Hepatocyte (in vitro differentiated cells): ENCODE results near the gene PEMT. TPM values are rescaled to one million over a fixed set of nuclear protein-coding genes. Genes with fewer than 3 reads are reported as not detected.

Experiments
- DNase-seq: peaks from one replicate; pipeline ENCODE4 v3.0.0-alpha.2; 2016; ENCODE audit warnings: low spot score
- H2AFZ ChIP-seq: fragments of 200-600 bp; sonication (generic); 2 replicates; pipeline ENCODE4 v1.6.0; 2016; ENCODE audit warnings: antibody characterized with exemption, mild to moderate bottlenecking
- H3K27ac ChIP-seq: fragments of 200-600 bp; sonication (generic); 2 replicates; pipeline ENCODE4 v1.5.1; 2016; ENCODE audit warnings: mild to moderate bottlenecking
- H3K27me3 ChIP-seq: fragments of 200-600 bp; sonication (generic); 2 replicates; pipeline ENCODE4 v1.6.1; 2016
- H3K36me3 ChIP-seq: fragments of 200-600 bp; sonication (generic); replicated peaks from 2 replicates; pipeline ENCODE4 v1.5.1; 2016; ENCODE audit warnings: low read depth; ENCODE audit not compliant: insufficient read depth
- H3K4me1 ChIP-seq: fragments of 200-600 bp; sonication (generic); 2 replicates; pipeline ENCODE4 v1.5.1; 2016; ENCODE audit warnings: mild to moderate bottlenecking, moderate library complexity; ENCODE audit not compliant: insufficient read depth
- H3K4me2 ChIP-seq: fragments of 200-600 bp; sonication (generic); 2 replicates; pipeline ENCODE4 v1.6.0; 2016
- H3K4me3 ChIP-seq: fragments of 200-600 bp; sonication (generic); 2 replicates; pipeline ENCODE4 v1.5.1; 2016; ENCODE audit warnings: mild to moderate bottlenecking
- H3K79me2 ChIP-seq: fragments of 200-600 bp; sonication (generic); 2 replicates; pipeline ENCODE4 v1.6.0; 2017; ENCODE audit warnings: mild to moderate bottlenecking
- H3K9me2 ChIP-seq: fragments of 200-600 bp; sonication (generic); replicated peaks from 2 replicates; pipeline ENCODE4 v1.6.0; 2017; ENCODE audit warnings: mild to moderate bottlenecking; ENCODE audit not compliant: insufficient read depth
- H3K9me3 ChIP-seq: fragments of 200-600 bp; sonication (generic); 2 replicates; pipeline ENCODE4 v1.5.1; 2016; ENCODE audit warnings: low read depth, mild to moderate bottlenecking
- H4K20me1 ChIP-seq: fragments of 200-600 bp; sonication (generic); 2 replicates; pipeline ENCODE4 v1.6.0; 2016; ENCODE audit warnings: mild to moderate bottlenecking; ENCODE audit not compliant: insufficient read depth, poor library complexity, severe bottlenecking
- EZH2 ChIP-seq: fragments of 200-600 bp; sonication (generic); IDR thresholded peaks from 2 replicates; pipeline ENCODE4 v1.6.1; 2016; ENCODE audit warnings: antibody characterized with exemption, mild to moderate bottlenecking, borderline replicate concordance
- EZH2phosphoT487 ChIP-seq: fragments of 200-600 bp; sonication (generic); IDR thresholded peaks from one replicate; pipeline ENCODE4 v1.6.1; 2018; ENCODE audit warnings: antibody characterized with exemption, mild to moderate bottlenecking, low read depth, moderate library complexity; ENCODE audit not compliant: unreplicated experiment, severe bottlenecking
- WGBS: methylation state at CpG from one replicate; pipeline ENCODE4 v1.1.6; 2016; ENCODE audit warnings: low lambda C conversion rate; ENCODE audit errors: missing lambda C conversion rate; 5-methylcytosine and 5-hydroxymethylcytosine counted together
- polyA plus RNA-seq: library from polyadenylated mRNA; unstranded; fragments of >200 nt; fragmentation: Nextera tagmentation; extraction: Ambion mirVana; gene quantifications from 2 replicates; pipeline ENCODE4 v1.2.1, GENCODE V29; 2016
- total RNA-seq: library from RNA; depleted of rRNA; stranded (reverse); fragments of >200 nt; gene quantifications from 2 replicates; pipeline ENCODE4 v1.2.3, GENCODE V29; 2014
- TF ChIP-seq, protein P1 (sequence below): fragments of 200-600 bp; sonication (generic); IDR thresholded peaks from 2 replicates; pipeline ENCODE4 v1.5.1; 2016; ENCODE audit warnings: antibody characterized with exemption, mild to moderate bottlenecking; ENCODE audit not compliant: poor library complexity

PEMT gene
- total and polyA plus RNA-seq, 2 experiments from 2014 or later = 50.1 to 70.4 TPM

DNA sequence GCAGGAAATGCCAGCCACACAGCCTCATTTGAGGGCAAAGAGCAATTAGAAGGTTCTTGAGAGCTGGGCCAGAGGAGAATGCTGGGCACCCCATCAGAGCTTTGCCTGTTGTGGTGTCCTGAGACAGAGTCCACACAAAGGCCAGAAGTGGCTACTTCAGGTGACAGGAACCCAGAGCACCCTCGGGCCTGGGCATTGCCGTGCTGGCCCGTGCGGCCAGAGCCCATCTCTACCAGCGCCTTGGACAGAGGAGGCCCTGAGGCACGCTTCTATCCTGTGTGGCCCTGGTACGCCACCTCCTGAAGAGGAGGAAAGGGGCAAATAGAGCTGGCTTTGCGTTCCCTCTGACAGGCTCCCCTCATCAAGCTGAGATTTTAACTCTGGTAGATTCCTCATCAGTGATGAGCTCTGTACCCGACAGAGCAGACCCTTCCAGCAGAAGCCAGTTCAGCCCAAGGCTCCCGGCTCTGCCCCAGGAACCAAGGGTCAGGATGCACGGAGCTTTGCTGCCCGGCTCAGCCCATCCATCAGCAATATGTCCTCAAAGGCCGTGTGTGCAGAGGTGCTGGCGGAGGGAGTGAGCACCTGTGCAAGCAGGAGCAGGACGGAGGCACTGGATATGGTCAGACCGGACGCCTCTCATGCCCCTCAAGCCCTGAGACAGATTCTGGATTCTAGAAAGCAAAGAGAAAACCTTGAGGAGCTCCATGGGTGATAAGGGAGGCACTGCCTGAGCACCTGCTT lies 91.9 kb downstream of the PEMT start:
- Histone ChIP-seq H3K4me3 (no peak overlapping the region), H2AFZ (no peak overlapping the region), H3K79me2 (no peaks in the 10 kb centered on the region), H3K9me3 (no peaks in the 10 kb centered on the region), H3K4me2 (no peak overlapping the region), H3K36me3 (no peaks in the 10 kb centered on the region), H3K27ac (no peak overlapping the region), H4K20me1 (no peaks in the 10 kb centered on the region), H3K9me2 (no peaks in the 10 kb centered on the region), H3K27me3 (peaks cover 9% of the 10 kb centered on the region), H3K4me1 (peaks cover 19% of the 10 kb centered on the region)
- DNase-seq = no peak
- no peak for TF ChIP-seq EZH2phosphoT487
- TF ChIP-seq, protein P1, sequence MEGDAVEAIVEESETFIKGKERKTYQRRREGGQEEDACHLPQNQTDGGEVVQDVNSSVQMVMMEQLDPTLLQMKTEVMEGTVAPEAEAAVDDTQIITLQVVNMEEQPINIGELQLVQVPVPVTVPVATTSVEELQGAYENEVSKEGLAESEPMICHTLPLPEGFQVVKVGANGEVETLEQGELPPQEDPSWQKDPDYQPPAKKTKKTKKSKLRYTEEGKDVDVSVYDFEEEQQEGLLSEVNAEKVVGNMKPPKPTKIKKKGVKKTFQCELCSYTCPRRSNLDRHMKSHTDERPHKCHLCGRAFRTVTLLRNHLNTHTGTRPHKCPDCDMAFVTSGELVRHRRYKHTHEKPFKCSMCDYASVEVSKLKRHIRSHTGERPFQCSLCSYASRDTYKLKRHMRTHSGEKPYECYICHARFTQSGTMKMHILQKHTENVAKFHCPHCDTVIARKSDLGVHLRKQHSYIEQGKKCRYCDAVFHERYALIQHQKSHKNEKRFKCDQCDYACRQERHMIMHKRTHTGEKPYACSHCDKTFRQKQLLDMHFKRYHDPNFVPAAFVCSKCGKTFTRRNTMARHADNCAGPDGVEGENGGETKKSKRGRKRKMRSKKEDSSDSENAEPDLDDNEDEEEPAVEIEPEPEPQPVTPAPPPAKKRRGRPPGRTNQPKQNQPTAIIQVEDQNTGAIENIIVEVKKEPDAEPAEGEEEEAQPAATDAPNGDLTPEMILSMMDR = no peak
- TF ChIP-seq EZH2 = no peak
- WGBS = 90% methylated on average over 17 of the region's 17 CpGs

DNA sequence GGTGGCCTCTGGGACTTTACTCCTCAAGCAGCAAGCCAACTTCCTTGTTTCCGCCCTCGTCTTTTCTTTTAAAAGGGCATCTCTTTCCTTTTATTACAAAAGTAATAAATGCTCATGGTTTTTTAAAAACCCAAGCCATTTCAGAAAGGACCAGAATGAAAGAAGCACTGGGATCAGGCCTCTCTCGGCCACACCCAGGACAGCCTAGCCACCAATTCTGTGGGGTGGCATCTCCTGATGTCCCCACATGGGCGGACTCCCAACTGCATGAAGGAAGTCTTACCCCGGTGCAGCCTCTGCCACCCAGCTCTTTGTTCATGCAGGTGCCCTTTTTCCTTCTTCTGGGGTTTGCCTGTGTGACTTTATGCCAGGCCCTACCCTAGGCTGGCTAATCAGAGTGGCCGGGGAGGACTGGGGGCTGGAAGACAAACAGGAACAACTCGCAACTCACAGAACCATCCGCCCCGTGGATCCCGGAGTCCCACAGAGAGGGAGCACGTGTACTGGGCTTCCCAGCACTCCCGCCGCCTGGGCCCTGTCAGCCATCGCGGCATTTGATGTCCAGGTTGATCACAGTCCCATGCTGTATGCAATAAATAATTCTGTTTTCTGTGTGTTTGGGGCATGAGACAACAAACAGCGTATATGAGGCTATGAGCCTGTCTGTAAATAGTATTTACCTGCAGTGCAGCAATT lies 92.8 kb downstream of the PEMT start:
- Histone ChIP-seq H3K4me1 (peaks cover 21% of the 10 kb centered on the region), H2AFZ (no peak overlapping the region), H3K4me2 (no peak overlapping the region), H3K9me3 (no peaks in the 10 kb centered on the region), H3K27ac (no peak overlapping the region), H4K20me1 (no peaks in the 10 kb centered on the region), H3K9me2 (no peaks in the 10 kb centered on the region), H3K36me3 (no peaks in the 10 kb centered on the region), H3K79me2 (no peaks in the 10 kb centered on the region), H3K4me3 (no peak overlapping the region), H3K27me3 (peaks cover 9% of the 10 kb centered on the region)
- TF ChIP-seq, protein P1 = no peak
- TF ChIP-seq EZH2 (no peak), EZH2phosphoT487 (no peak)
- no peak for DNase-seq
- 96% methylated on average over 16 of the region's 16 CpGs for WGBS

DNA sequence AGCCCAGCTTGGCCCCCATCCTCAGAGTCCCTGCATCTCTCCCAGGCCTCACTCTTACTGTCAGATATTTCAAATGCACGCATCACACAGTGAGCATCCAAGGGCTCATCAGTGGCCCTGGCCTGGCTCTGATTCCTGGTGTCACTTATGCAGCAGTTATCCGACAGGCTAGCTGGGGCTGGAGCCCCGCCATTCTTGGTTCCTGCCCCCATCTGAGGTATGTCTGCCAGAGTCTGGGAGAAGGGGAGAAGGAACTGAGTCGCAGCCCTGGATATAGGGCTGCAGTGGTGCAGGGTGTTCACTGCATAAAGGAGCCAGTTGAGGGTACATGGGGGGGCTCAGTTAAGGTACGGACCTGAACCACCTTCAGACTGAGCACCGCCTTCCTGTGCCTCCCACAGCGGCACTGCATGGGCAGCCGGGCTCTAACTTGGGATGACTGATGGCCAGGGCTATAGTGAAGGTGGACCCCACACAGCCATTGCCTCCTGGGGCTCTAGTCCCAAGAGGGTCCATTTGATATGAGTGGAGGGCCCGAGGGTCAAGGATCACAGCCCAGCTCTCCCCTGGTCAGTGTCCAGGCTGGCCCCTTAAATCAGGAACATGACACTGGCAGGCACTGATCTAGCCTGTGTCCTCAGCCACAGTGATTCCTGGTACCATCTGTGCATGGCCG lies 93.5 kb downstream of the PEMT start:
- no peaks in the 10 kb centered on the region for H3K36me3 ChIP-seq
- peaks cover 21% of the 10 kb centered on the region for H3K4me1 ChIP-seq
- 94% methylated on average over 10 of the region's 10 CpGs for WGBS
- H2AFZ ChIP-seq = no peak overlapping the region
- DNase-seq = no peak
- H3K27me3 ChIP-seq = peaks cover 9% of the 10 kb centered on the region
- TF ChIP-seq EZH2phosphoT487 (no peak), EZH2 (no peak)
- TF ChIP-seq, protein P1 = no peak
- H4K20me1 ChIP-seq = no peaks in the 10 kb centered on the region
- H3K4me3 ChIP-seq = no peak overlapping the region
- no peaks in the 10 kb centered on the region for H3K9me2 ChIP-seq
- no peak overlapping the region for H3K27ac ChIP-seq
- H3K9me3 ChIP-seq = no peaks in the 10 kb centered on the region
- no peak overlapping the region for H3K4me2 ChIP-seq
- no peaks in the 10 kb centered on the region for H3K79me2 ChIP-seq
